ENCODE measurements around the gene GMPR.
"Not testable (repeated sequence)": the region's sequence is repeated elsewhere in the genome, so short reads cannot be mapped to it uniquely, and the experiment has no call there.

Gene GMPR

GRCh38 chr6:16225062-16225731 is 13.2 kb upstream of the GMPR start:
- not testable (repeated sequence) for DNase-seq (ENCODE audit: low read depth in 4 of 4, low spot score in 1 of 4)

GRCh38 chr6:16226117-16227047 is 12.0 kb upstream of the GMPR start:
- not testable (repeated sequence) for DNase-seq (ENCODE audit: low read depth in 4 of 4, low spot score in 1 of 4)

GRCh38 chr6:16227048-16227562 is 11.3 kb upstream of the GMPR start:
- no peak for DNase-seq (ENCODE audit: low read depth in 4 of 4, low spot score in 1 of 4)

- DNase-seq (ENCODE audit: low read depth in 4 of 4, low spot score in 1 of 4): no peak
These were observed 10.8 kb upstream of the GMPR start for GRCh38 chr6:16227605-16228004.

GRCh38 chr6:16228043-16228442 is 10.3 kb upstream of the GMPR start:
- DNase-seq (ENCODE audit: low read depth in 4 of 4, low spot score in 1 of 4): no peak

GRCh38 chr6:16228709-16229665 is 9.4 kb upstream of the GMPR start:
- no peak for DNase-seq (ENCODE audit: low read depth in 4 of 4, low spot score in 1 of 4)

GRCh38 chr6:16229700-16230099 is 8.7 kb upstream of the GMPR start:
- no peak for DNase-seq (ENCODE audit: low read depth in 4 of 4, low spot score in 1 of 4)

- no peak for DNase-seq (ENCODE audit: low read depth in 4 of 4, low spot score in 1 of 4)
These were observed 7.4 kb upstream of the GMPR start for GRCh38 chr6:16230953-16231352.

GRCh38 chr6:16232086-16232485 is 6.3 kb upstream of the GMPR start:
- no peak for DNase-seq (ENCODE audit: low read depth in 4 of 4, low spot score in 1 of 4)

GRCh38 chr6:16236009-16236501 is 2.3 kb upstream of the GMPR start:
- DNase-seq (ENCODE audit: low read depth in 4 of 4, low spot score in 1 of 4): no peak

GRCh38 chr6:16236631-16237199 is 1.7 kb upstream of the GMPR start:
- no peak for DNase-seq (ENCODE audit: low read depth in 4 of 4, low spot score in 1 of 4)

GRCh38 chr6:16237242-16237641 is 1.1 kb upstream of the GMPR start:
- no peak for DNase-seq (ENCODE audit: low read depth in 4 of 4, low spot score in 1 of 4)

- no peak for DNase-seq (ENCODE audit: low read depth in 4 of 4, low spot score in 1 of 4)
These were observed 793 bp downstream of the GMPR start for GRCh38 chr6:16238963-16239797.

- no peak for DNase-seq (ENCODE audit: low read depth in 4 of 4, low spot score in 1 of 4)
These were observed 1.4 kb downstream of the GMPR start for GRCh38 chr6:16239798-16240123.

- no peak for DNase-seq (ENCODE audit: low read depth in 4 of 4, low spot score in 1 of 4)
These were observed 2.4 kb downstream of the GMPR start for GRCh38 chr6:16240589-16241320.

- no peak for DNase-seq (ENCODE audit: low read depth in 4 of 4, low spot score in 1 of 4)
These were observed 2.9 kb downstream of the GMPR start for GRCh38 chr6:16241321-16241689.

- DNase-seq (ENCODE audit: low read depth in 4 of 4, low spot score in 1 of 4): no peak
These were observed 4.7 kb downstream of the GMPR start for GRCh38 chr6:16243055-16243454.

GRCh38 chr6:16243664-16244063 is 5.3 kb downstream of the GMPR start:
- no peak for DNase-seq (ENCODE audit: low read depth in 4 of 4, low spot score in 1 of 4)

- DNase-seq (ENCODE audit: low read depth in 4 of 4, low spot score in 1 of 4): no peak
These were observed 6.1 kb downstream of the GMPR start for GRCh38 chr6:16244446-16244845.

All from stimulated activated CD4-positive, alpha-beta T cell treated with anti-CD3 and anti-CD28 coated beads, Interleukin-1b, Interleukin-23, amount 100 ng/mL, for 24 hours (primary cell).